Kidney (tissue), 14 donors: Measurements from ENCODE around the gene SFXN5. TPM values are rescaled to one million over a fixed set of nuclear protein-coding genes. Genes with fewer than 3 reads are reported as not detected.

Experiments
- DNase-seq, 5 donors: peaks; one replicate each; pipeline ENCODE4 v3.0.0-alpha.2; 2013 to 2020
- FAIRE-seq: peaks from 2 replicates; lab custom pipeline; 2012; peaks lifted over from hg19 to GRCh38; lab: Jason Lieb, UNC
- H3K27ac ChIP-seq, 2 donors: one replicate each; pipeline ENCODE4 v1.7.0; 2013; ENCODE audit warnings: low read depth in 2 of 2, low read length in 2 of 2, inconsistent platforms in 1 of 2
- H3K27me3 ChIP-seq: one replicate; pipeline ENCODE4 v1.7.1; 2013; ENCODE audit warnings: low read length, inconsistent platforms; ENCODE audit not compliant: control insufficient read depth, insufficient read depth
- H3K36me3 ChIP-seq, 3 donors: one replicate each; pipeline versions ENCODE4 v1.7.0 to v1.7.1; 2013; ENCODE audit warnings: low read length in 3 of 3, control low read depth in 1 of 3, inconsistent platforms in 1 of 3; ENCODE audit not compliant: insufficient read depth in 3 of 3, control insufficient read depth in 2 of 3
- H3K4me1 ChIP-seq, 3 donors: one replicate each; pipeline versions ENCODE4 v1.7.0 to v1.7.1; 2013; ENCODE audit warnings: low read length in 3 of 3, inconsistent platforms in 1 of 3, low read depth in 1 of 3; ENCODE audit not compliant: control insufficient read depth in 2 of 3, insufficient read depth in 2 of 3
- H3K4me3 ChIP-seq, 3 donors: one replicate each; pipeline versions ENCODE4 v1.7.0 to v1.8.1; 2013; ENCODE audit warnings: low read length in 3 of 3, control low read depth in 1 of 3, inconsistent platforms in 1 of 3
- H3K9ac ChIP-seq, 3 donors: one replicate each; pipeline versions ENCODE4 v1.7.0 to v1.7.1; 2013; ENCODE audit warnings: low read length in 3 of 3, control low read depth in 1 of 3, inconsistent platforms in 1 of 3
- H3K9me3 ChIP-seq, 3 donors: one replicate each; pipeline versions ENCODE4 v1.7.0 to v1.7.1; 2013; ENCODE audit warnings: low read length in 3 of 3, control low read depth in 1 of 3, inconsistent platforms in 1 of 3; ENCODE audit not compliant: control insufficient read depth in 2 of 3, insufficient read depth in 1 of 3
- intact Hi-C: fragments of 100-400 bp; cut with DNase I; formaldehyde crosslinking; loops from one replicate; pipeline ENCODE4 v1.11.1; 2022
- polyA plus RNA-seq: library from polyadenylated mRNA; stranded (reverse); fragments of 350-450 nt; fragmentation: Illumina TruSeq; extraction: RNeasy Lipid Tissue Mini Kit (QIAGEN cat#74804); gene quantifications from one replicate; pipeline ENCODE4 v1.2.3, GENCODE V29; 2014; ENCODE audit warnings: low read depth, low replicate concordance; ENCODE audit not compliant: insufficient read depth
- total RNA-seq: library from RNA; stranded (reverse); fragmentation: NEBNext Ultra II Directional; extraction: Animal tissue kit (Norgen Biotek cat#: 25700); gene quantifications from one replicate; pipeline ENCODE4 v1.2.1, GENCODE V29; 2021
- TF ChIP-seq, protein P1 (sequence below): IDR thresholded peaks from 3 replicates; pipeline ENCODE4 v1.5.1; 2012; ENCODE audit warnings: mild to moderate bottlenecking, moderate library complexity, borderline replicate concordance; ENCODE audit not compliant: insufficient read depth; ENCODE audit errors: extremely low read depth
- donor health status: control.
- donor health status: control.
- donor health status: control.
- donor health status: control.
- donor health status: control.
- donor health status: DM: yes; HTN: yes; CAD: no.
- donor health status: Normal renal cell carcinoma (clear cell type).

The SFXN5 gene
- total and polyA plus RNA-seq, 2 donors from 2014 or later: 21.4 to 35.9 TPM

DNA sequence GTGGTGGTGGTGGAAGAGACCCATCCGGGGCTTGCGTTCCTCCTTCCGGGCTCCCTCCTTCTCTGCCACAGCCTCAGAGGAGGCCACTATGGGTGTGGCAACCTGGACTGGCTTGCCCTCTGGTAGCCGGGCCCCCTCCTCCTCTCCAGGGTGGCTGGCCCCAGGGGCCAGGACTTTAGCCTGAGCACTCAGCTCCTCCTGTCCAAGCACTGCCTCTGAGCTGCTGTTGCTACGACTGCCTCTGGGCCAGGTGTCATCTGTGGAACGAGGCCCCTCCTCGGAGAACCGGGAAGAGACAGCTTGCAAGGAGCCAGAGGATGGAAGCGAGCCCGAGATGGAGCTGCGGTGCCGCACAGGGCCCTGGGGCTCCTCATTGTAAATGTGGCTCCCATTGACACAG, 16.7 kb upstream of the SFXN5 start:
- no peak overlapping the region for H3K27ac ChIP-seq
- H3K4me1 ChIP-seq: peaks cover 2 to 76% (median 65%) of the 10 kb centered on the region in 3 donors
- no peak overlapping the region for H3K9ac ChIP-seq
- peaks cover 0 to 19% (median 12%) of the 10 kb centered on the region in 3 donors for H3K36me3 ChIP-seq
- H3K9me3 ChIP-seq: no peaks in the 10 kb centered on the region
- TF ChIP-seq, protein P1, sequence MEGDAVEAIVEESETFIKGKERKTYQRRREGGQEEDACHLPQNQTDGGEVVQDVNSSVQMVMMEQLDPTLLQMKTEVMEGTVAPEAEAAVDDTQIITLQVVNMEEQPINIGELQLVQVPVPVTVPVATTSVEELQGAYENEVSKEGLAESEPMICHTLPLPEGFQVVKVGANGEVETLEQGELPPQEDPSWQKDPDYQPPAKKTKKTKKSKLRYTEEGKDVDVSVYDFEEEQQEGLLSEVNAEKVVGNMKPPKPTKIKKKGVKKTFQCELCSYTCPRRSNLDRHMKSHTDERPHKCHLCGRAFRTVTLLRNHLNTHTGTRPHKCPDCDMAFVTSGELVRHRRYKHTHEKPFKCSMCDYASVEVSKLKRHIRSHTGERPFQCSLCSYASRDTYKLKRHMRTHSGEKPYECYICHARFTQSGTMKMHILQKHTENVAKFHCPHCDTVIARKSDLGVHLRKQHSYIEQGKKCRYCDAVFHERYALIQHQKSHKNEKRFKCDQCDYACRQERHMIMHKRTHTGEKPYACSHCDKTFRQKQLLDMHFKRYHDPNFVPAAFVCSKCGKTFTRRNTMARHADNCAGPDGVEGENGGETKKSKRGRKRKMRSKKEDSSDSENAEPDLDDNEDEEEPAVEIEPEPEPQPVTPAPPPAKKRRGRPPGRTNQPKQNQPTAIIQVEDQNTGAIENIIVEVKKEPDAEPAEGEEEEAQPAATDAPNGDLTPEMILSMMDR: no peak
- intact Hi-C loops: loop anchor here (5.0 kb wide), 1 partner anchor 74 kb away; no protein-coding TSS in a partner anchor
- H3K4me3 ChIP-seq: no peak overlapping the region
- DNase-seq (peak in 1 of 5 donors; percentile 55), FAIRE-seq (no peak)
- H3K27me3 ChIP-seq: no peaks in the 10 kb centered on the region

DNA sequence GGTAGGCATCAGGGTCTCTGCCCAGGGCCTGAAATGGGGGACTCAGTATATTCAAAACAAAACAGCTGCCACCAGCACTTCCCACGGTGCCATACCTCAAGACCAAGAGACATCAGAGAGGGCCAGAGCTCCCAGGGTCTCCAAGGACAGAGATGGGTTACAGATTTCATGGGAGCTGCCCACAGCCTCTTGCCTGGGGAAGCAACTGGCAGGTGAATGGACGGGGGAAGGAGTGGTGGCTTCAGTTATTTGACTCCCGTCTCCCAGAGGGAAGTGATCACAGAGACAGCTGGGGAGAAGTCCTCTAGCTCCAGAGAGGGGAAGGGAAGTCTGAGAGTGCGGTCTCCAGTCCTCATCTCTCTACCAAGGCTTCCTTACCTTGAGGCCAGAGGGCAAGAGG, 15.8 kb upstream of the SFXN5 start:
- H3K27ac ChIP-seq: no peak overlapping the region
- no peaks in the 10 kb centered on the region for H3K9me3 ChIP-seq
- H3K36me3 ChIP-seq: peaks cover 0 to 19% (median 12%) of the 10 kb centered on the region in 3 donors
- peak in 1 of 5 donors; percentile 22 for DNase-seq
- no peak for FAIRE-seq
- H3K27me3 ChIP-seq: no peaks in the 10 kb centered on the region
- TF ChIP-seq, protein P1: no peak
- H3K4me3 ChIP-seq: no peak overlapping the region
- H3K4me1 ChIP-seq: peaks cover 2 to 73% (median 61%) of the 10 kb centered on the region in 3 donors
- intact Hi-C loops: loop anchor here (5.0 kb wide), 1 partner anchor 75 kb away; no protein-coding TSS in a partner anchor
- H3K9ac ChIP-seq: no peak overlapping the region

DNA sequence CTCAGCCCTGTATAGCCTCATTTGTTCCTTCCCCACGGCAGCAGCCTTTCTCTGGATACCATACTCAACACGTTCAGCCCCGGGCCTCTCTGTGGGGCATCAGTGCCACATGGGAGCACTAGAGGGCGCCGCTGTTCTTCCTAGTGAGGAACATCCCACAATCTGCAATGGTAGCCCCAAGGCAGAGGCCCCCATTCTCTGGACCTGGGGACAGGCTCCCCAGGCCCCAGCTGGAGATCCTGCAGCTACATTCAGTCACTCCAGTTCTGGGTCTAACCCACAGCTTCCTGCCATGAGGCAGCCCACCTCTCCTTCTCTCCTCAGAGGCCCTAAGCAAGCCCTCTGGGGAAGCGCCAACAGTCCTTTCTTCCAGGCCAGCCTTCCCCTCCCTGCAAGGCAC, 14.2 kb upstream of the SFXN5 start:
- TF ChIP-seq, protein P1: peak; percentile 86
- FAIRE-seq: no peak
- Histone ChIP-seq H3K4me3 (no peak overlapping the region), H3K9ac (no peak overlapping the region), H3K9me3 (no peaks in the 10 kb centered on the region), H3K27me3 (no peaks in the 10 kb centered on the region), H3K4me1 (peaks cover under 1 to 69% (median 60%) of the 10 kb centered on the region in 3 donors), H3K36me3 (peaks cover 0 to 19% (median 12%) of the 10 kb centered on the region in 3 donors), H3K27ac (peak overlapping the region; percentile 37 to 41)
- intact Hi-C loops: loop anchor here (5.0 kb wide), 1 partner anchor 77 kb away; no protein-coding TSS in a partner anchor
- DNase-seq: peak; percentile 85 to 92 (median 87)
